Thoracic aorta (tissue), 2 donors: Measurements from ENCODE around the gene LRRC4B. TPM values are rescaled to one million over a fixed set of nuclear protein-coding genes. Genes with fewer than 3 reads are reported as not detected.

Experiments
- ATAC-seq: fragments of 150-250 bp; one replicate; pipeline ENCODE4 v1.8.0; 2017; ENCODE audit warnings: low read depth; ENCODE audit not compliant: insufficient number of reproducible peaks, low FRiP score
- DNase-seq: peaks from one replicate; pipeline ENCODE4 v3.0.0-alpha.2; 2020; ENCODE audit warnings: low spot score
- H3K27ac ChIP-seq, 2 donors: fragments of 200-600 bp; sonication (generic); 1 replicate in 1 of 2; 2 replicates in 1 of 2; pipeline ENCODE4 v1.5.1; 2016; ENCODE audit warnings: mild to moderate bottlenecking in 2 of 2, moderate library complexity in 2 of 2
- H3K27me3 ChIP-seq: fragments of 200-600 bp; sonication (generic); replicated peaks from 2 replicates; pipeline ENCODE4 v1.6.0; 2016; ENCODE audit warnings: mild to moderate bottlenecking; ENCODE audit not compliant: insufficient read depth
- H3K36me3 ChIP-seq: fragments of 200-600 bp; sonication (generic); one replicate; pipeline ENCODE4 v1.5.1; 2016
- H3K4me1 ChIP-seq, 2 donors: fragments of 200-600 bp; sonication (generic); 1 replicate in 1 of 2; 2 replicates in 1 of 2; pipeline versions ENCODE4 v1.5.1 to v1.6.0; 2016; ENCODE audit warnings: low read depth in 2 of 2, mild to moderate bottlenecking in 1 of 2; ENCODE audit not compliant: control insufficient read depth in 1 of 2
- H3K4me3 ChIP-seq: fragments of 200-600 bp; sonication (generic); 2 replicates; pipeline ENCODE4 v1.5.1; 2016; ENCODE audit warnings: mild to moderate bottlenecking
- H3K9me3 ChIP-seq: fragments of 200-600 bp; sonication (generic); 2 replicates; pipeline ENCODE4 v1.5.1; 2016
- total RNA-seq, 2 donors: library from RNA; depleted of rRNA; stranded (reverse); fragments of >200 nt; gene quantifications; one replicate each; pipeline versions ENCODE4 v1.1.0 to v1.2.3, GENCODE V29; 2016
- TF ChIP-seq, protein P1 (sequence below): fragments of 200-600 bp; sonication (generic); IDR thresholded peaks from one replicate; pipeline ENCODE4 v1.5.1; 2019; ENCODE audit warnings: antibody characterized with exemption

LRRC4B gene
- total RNA-seq, 2 donors from 2014 or later = 5.3 to 13.7 TPM

DNA sequence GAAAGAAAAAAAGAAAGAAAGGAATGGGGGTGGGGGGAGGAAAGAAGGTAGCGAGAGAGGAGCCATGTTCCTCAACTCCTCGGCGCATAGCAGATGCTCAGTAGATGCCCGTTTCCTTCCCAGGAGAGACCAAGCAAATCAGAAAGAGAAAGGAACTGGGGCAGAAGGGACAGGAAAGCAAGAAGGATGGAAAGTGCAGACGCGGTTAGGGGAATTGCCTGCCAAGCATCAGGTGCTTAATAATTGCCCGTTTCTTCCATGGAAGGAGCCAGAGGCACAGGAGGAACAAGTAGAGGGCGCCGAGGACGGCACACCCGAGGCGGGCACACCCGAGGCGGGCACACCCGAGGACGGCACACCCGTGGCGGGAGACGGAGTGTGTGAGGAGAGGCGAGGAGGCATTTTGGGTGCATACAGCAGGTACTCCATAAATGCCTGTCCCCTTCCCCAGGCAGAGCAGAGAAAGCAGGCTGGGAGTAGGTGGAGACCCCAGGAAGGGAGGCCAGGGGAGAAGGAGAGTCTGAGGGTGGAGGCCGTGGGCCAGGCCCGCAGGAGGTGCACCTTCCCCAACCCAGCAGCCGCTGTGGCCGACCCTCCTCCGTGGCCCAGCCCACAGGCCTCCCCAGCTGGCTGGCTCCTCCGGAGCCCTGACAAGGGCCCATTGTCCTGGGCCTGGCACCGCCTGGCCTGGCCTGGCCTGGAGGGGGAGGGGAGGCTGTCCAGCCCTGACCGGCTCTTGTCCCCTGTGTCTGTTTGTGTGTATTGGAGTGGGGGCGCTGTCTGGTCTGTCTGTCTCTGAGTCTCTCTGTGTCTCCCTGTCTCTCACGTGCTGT is 71.8 kb downstream of the LRRC4B start:
- no peak for ATAC-seq
- Histone ChIP-seq H3K4me1 (no peaks in the 10 kb centered on the region), H3K27ac (no peak overlapping the region), H3K36me3 (no peaks in the 10 kb centered on the region), H3K27me3 (no peaks in the 10 kb centered on the region), H3K4me3 (no peak overlapping the region), H3K9me3 (no peaks in the 10 kb centered on the region)
- TF ChIP-seq, protein P1, sequence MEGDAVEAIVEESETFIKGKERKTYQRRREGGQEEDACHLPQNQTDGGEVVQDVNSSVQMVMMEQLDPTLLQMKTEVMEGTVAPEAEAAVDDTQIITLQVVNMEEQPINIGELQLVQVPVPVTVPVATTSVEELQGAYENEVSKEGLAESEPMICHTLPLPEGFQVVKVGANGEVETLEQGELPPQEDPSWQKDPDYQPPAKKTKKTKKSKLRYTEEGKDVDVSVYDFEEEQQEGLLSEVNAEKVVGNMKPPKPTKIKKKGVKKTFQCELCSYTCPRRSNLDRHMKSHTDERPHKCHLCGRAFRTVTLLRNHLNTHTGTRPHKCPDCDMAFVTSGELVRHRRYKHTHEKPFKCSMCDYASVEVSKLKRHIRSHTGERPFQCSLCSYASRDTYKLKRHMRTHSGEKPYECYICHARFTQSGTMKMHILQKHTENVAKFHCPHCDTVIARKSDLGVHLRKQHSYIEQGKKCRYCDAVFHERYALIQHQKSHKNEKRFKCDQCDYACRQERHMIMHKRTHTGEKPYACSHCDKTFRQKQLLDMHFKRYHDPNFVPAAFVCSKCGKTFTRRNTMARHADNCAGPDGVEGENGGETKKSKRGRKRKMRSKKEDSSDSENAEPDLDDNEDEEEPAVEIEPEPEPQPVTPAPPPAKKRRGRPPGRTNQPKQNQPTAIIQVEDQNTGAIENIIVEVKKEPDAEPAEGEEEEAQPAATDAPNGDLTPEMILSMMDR = no peak
- no peak for DNase-seq

DNA sequence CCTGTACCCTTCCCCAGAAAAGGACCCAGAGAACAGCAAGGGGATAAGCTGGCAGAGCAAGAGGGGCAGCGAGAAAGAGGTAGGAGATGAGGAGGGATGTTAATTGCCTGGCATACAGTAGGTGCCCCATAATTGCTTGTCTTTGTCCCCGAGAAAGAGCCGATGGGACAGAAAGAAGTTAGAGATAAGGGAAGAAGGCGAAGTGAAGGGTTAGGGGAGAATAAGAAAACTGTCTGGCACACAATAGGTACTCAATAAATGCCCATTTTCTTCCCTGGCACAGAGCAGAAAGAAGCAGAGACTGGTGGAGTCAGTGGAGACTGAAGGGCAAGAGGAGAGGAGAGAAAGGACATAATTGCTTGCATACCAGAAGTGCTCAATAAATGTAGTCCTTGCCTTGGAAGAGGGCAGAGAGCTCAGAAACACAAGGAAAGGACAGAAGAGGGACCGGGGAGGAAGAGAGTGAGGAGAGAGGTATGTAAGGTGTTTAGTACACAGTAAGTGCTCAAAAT is 73.2 kb downstream of the LRRC4B start:
- no peak overlapping the region for H3K4me3 ChIP-seq
- TF ChIP-seq, protein P1 = no peak
- no peaks in the 10 kb centered on the region for H3K27me3 ChIP-seq
- ATAC-seq (no peak), DNase-seq (no peak)
- no peaks in the 10 kb centered on the region for H3K4me1 ChIP-seq
- no peaks in the 10 kb centered on the region for H3K9me3 ChIP-seq
- no peak overlapping the region for H3K27ac ChIP-seq
- H3K36me3 ChIP-seq = no peaks in the 10 kb centered on the region

DNA sequence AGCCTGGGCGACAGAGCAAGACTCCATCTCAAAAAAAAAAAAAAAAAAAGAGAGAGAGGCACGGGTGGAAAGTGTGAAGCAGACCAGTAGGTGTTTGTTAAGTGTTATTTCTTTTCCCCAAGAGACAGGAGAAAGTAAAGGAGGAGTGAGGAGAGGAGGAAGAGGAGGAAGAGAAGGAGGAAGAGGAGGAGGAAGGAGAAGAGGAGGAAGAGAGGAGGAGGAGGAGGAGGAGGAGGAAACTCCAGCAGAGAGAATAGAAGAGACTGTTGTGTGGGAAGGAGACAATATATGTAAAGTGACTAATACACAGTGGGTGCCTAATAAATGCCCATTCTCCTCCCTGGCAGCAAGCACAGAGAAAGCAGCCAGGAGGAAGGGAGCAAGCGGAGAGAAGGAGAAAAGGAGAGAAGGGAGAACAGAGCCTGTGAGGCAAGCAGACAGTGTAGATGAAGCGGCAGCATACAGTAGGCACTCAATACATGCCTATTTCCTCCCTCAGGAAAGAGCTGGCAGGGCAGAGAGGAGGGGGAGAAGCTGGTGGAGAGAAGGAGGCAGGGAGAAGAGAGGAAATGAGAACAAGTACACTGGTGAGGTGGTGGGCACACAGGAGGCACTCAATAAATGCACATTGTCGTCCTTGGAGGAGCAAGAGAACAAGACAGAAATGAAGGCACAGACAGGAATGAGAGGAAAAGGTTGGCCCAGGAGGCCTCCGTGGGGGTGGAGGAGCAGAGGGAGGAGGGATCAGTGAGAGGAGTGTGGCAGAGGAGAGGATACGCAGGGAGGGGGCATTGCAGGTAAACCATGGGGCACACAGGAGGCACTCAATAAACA is 73.8 kb downstream of the LRRC4B start:
- H3K27ac ChIP-seq = no peak overlapping the region
- no peaks in the 10 kb centered on the region for H3K9me3 ChIP-seq
- no peaks in the 10 kb centered on the region for H3K36me3 ChIP-seq
- no peak overlapping the region for H3K4me3 ChIP-seq
- ATAC-seq = no peak
- H3K27me3 ChIP-seq = no peaks in the 10 kb centered on the region
- no peak for DNase-seq
- TF ChIP-seq, protein P1 = no peak
- H3K4me1 ChIP-seq = no peaks in the 10 kb centered on the region

DNA sequence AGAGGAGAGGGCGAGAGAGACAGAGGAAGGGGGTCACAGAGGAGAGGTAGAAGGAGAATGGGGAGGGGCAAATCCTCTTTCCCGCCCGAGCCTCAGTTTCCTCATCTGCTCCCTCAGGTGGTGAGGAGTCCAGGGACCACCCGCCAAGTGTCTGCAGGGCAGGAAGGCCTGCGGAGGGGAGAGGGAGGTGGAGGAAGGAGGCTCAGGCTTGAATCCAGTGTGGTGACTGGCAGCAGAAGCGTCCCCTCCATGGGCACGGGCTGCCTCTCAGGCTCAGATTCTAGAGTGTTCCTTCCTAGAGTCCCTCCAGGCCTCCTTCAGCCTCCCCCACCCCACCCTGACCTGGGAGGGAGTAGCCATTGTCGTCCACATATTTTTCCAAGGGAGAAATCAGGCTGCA is 75.1 kb downstream of the LRRC4B start:
- TF ChIP-seq, protein P1 = no peak

More for the DNA sequence above, 75.1 kb downstream of the LRRC4B start:
- no peaks in the 10 kb centered on the region for H3K36me3 ChIP-seq
- no peaks in the 10 kb centered on the region for H3K27me3 ChIP-seq
- H3K4me1 ChIP-seq = no peaks in the 10 kb centered on the region
- no peak overlapping the region for H3K27ac ChIP-seq
- H3K4me3 ChIP-seq = no peak overlapping the region
- no peak for ATAC-seq
- H3K9me3 ChIP-seq = no peaks in the 10 kb centered on the region
- DNase-seq = no peak
